NCI-H345 treated with DMSO at 0.1 percent for 48 hours (cell line): Measurements from ENCODE around the gene ARHGEF16.

Experiments
- DNase-seq: peaks from one replicate; lab custom pipeline; 2025; ENCODE audit not compliant: unreplicated experiment; lab: John Stamatoyannopoulos, UW

The ARHGEF16 gene

DNA sequence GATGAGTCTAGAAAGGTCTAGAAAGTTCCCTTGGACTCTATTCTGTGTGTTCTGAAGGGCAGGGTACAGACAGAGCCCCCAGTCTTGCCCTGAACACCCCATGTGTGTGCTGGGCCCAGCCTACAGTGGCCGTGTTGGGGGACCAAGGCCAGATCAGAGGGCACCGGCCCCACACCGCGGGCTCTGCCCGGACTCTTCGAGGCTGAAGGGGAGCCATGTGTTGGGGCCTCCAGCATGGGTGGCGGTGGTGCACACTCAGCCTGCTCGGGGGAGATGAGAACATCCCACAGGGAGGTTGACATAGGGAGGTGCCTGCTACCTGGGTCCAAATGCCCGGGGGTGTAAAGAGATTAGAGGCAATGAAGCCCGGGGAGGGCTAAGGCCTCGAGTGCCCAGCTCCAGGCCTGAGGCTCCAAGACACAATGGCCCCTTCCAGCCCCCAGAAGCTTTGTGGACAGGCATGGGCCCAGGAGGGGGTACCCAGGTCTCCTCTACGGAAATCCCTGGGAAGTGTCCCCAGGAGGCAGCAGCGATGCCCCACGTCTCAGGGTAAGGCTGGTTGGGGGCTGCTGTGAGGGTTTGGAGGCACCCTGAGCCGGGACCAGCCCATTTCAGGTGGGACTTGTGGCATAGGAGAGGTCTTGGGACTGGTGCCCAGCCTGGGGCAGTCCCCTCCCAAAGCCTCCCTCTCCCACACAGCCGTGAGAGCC is 12.1 kb downstream of the ARHGEF16 start:
- no peak for DNase-seq

DNA sequence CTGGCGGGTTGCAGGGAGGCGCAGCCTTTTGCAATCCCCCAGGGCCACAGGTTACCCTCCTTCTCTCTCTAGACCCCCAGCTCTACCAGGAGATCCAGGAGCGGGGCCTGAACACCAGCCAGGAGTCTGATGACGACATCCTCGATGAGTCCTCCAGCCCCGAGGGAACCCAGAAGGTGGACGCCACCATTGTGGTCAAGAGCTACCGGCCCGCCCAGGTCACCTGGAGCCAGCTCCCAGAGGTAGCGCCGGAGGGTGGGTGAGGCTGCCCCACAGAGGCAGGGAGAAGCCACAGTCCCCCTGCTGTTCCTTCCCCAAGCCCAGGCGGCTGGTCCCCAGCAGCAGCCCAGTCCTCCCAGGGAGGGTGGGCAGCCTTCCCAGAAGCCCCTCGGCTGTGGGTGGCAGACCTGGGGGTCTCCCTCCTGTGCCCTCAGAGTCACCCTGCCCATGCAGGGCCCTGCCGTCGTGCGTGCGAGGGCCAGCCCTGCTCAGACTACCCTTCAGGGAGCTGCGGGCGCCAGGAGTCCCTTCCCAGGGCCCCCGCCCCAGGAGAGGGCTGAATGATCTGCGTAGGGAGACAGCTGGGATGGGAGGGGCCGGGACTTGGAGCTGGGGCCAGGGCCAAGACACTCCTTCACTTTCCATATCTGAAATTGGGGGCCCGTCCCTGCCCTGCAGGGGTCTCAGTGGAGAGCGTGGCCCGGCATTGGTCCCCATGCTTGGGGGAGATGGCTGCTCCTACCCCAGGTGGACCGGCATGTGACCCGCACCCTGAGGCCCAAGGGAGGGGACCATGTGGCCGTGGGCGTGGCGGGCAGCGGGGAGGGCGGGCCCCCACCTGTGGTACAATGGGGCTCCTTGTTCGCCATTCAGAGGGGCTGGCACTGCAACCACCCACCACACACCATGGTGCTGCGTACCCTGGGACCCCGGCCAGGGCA is 12.9 kb downstream of the ARHGEF16 start:
- DNase-seq, result no peak

DNA sequence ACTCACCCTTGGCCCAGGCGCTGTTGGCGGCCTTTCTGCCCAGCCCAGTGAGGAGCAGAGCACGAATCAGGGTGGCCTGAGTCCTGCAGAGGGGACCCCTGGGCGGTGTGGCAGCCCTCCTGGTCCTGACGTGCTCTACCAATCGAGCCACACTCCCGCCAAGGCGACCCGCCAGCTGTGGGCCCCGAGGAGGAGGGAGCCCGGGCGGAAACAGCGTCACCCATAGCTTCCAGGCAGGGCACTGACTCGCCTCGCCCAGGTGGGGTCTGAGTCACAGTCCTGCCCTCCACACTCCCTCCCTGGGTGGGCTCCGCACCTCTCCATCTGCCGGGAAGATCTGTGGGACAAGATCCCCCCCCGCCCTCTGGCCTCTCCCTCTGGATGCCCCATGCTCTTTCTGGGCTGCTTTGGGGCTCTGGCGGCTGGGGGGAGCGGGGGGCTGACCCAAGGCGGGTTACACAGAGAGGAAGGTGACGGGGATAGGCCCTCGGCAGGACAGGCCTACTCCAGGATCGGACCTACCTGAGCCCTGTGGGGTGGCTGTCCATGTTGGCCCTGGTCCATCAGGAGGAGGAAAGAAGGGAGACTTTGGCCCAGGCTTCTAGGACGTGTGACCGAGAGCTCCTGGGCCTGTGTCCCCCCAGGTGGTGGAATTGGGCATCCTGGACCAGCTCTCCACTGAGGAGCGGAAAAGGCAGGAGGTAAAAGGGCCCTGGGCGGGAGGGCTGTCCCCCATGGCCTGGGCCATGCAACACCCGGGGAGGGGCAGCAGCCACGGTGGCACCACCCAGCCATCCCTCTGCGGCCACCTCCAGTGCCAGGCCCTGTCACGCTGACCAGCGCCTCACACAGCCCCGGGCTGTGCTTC is 14.0 kb downstream of the ARHGEF16 start:
- DNase-seq, result no peak

DNA sequence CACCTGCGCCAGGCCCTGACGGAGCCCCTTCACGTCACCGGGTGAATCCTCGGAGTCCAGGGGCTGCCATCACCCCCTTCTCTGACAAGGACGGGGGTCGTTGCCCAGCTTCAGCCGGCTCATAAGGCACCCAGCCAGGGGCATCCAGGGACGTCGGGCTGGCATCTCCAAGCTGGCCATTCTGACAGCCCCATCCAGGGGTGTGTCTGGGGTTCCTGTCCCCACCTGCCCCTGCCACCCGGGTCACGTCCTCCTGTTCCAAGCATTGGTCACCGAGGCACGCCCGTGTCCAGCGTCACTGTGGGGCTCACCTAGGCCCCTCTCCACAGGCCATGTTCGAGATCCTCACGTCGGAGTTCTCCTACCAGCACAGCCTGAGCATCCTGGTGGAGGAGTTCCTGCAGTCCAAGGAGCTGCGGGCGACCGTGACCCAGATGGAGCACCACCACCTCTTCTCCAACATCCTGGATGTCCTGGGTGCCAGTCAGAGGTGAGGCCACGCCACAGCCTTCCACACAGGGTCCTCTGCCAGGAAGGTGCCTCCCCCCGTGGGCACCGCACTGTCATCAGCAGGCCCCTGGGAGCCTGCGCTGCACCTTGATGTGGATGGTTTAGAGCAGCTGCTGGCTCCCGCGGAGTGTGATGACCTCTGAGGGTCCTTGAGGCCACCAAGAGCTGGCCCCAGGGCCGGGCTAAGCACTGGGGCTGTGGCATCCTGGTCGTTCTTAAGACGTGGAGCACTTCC is 14.8 kb downstream of the ARHGEF16 start:
- DNase-seq, result no peak

DNA sequence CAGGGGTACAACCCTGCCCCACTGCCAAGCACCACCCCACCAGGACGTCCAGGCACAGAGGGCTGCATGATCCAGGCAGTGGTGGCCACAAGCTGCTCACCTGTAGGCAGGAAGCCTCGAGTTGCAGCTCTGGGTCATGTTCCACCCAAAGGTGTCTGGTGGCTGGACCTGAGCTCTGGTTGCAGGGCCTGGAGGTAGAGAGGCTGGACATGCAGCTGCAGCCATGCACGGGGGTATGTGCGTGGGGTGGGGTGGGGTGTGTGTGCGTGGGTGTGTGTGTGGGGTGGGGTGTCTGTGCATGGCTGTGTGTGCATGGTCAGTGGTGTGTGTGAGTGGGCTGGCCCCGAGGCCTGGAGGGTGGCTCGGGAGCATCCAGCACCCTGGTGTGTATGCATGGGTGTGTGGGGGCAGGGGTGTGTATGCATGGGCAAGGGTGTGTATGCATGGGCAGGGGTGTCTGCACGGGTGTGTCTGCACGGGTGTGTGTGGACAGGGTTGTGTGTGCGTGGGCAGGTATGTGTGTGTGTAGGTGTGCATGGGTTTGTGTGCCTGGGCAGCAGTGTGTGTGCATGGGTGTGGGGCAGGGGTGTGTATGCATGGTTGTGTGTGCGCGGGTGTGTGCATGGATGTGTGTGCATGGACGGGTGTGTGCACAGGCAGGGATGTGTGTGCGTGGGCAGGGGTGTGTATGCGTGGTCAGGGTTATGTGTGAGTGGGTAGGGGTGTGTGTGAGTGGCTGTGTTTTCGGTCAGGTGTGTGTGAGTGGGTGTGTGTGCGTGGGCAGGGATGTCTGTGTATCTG is 15.6 kb downstream of the ARHGEF16 start:
- no peak for DNase-seq

DNA sequence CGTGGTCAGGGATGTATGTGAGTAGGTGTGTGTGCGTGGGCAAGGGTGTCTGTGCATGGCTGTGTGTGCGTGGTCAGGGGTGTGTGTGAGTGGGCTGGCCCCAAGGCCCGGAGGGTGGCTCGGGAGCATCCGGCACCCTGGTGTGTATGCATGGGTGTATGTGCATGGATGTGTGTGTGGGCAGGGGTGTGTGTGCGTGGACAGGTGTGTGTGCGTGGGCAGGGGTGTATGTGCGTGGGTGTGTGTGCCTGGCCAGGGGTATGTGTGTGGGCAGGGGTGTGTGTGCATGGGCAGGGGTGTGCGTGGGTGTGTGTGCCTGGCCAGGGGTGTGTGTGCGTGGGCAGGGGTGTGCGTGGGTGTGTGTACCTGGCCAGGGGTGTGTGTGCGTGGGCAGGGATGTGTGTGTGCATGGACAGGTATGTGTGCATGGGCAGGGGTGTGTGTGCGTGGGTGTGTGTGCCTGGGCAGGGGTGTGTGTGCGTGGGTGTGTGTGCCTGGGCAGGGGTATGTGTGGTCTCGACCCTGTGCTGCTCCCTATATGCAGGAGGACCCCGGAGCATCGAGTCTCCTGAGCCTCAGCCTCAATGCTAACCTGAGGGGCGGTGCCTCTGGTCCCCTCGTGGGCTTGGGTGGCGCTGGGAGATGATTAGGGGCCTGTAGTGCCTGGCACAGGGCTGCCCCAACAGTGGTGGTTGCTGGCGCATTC is 16.3 kb downstream of the ARHGEF16 start:
- no peak for DNase-seq

DNA sequence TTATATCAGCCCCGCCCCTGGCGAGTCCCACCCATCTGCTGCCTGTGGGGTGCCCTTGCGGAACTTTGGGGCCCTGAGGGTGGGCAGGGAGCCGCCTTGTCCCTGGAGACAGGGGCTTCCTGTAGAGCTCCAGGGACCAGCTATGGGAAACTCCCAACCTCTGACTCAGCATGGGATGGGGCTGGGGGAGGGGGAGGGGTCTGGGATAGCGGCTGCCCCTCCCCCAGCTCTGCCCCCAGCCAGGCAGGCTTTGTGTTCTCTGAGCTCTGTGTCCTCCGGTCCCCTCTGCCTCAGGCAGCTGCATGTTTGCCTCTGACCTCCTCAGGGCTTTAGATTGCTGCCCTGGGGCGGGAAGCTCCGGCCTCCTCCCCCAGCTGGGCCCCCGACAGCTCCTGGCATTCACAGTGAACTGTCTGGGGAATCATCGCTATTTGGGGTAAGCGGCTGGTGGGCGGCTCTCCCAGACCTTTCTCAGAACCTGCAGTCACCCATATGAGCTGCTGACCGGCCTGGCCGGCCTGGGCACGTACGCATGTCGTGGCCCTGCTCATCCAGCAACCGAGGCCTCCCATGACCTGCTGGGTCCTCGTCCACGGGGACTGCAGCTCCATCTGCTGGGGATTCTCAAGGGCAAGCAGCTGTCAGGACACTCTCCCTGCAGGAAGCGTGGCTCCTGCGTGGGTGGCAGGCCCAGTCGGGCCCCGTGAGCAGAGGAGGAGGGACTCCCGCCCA is 17.1 kb downstream of the ARHGEF16 start:
- DNase-seq, result no peak

DNA sequence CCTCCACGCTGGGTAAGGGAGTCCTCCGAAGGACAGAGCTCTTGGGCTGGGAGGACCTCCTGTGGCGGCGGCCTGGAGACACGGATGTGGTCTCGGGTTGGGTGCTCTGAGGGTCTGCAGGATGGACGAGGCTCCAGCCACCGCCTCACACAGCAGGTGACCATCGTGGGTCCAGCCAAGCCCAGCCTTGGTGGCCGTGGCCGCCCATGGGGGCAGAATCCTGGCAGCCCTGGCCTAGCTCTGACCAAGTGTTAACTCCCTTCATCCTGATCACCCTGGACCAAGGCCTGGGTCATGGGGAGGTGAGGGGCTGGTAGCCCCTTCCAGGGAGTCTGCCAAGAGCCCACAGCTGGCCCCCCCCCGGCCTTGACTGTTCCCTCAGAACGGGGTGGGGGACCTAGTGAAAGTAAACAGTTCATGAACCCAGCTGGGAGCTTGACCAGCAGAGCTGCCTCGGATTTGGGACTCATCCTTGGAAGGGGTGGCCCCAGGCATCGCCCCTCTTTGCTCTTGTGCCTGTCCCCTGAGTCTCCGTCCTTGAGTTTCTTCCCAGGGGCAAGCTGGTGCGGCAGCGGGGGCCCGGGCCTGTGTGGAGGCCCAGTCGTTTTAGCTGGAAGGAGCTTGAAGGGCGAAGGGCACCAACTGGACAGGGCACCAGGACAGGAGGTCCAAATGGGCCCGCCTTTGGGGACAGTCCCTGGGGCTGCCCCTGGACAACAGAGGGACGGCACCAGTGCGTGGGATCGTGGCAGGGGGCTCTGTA is 17.8 kb downstream of the ARHGEF16 start:
- no peak for DNase-seq

- no peak for DNase-seq
Observed at GRCh38 chr1:3472906-3473305, 18.4 kb downstream of the ARHGEF16 start.

GRCh38 chr1:3473381-3473844 is 18.9 kb downstream of the ARHGEF16 start:
- DNase-seq, result no peak

DNA sequence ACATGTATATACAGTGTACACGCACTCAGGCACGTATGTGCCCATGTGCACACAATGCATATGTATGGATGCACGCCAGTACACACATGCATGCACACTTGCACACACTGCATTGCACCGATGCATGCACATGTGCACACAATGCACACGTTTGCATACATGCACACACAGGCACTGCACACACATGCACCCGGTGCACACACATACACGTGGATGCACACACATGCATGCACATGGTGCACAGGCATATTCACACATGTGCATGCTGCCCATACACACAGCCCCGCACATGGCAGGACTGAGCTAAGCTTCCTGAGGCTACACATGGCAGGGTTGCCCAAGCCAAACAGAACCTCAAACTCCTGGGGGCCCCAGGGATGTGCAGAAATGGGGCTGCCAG is 19.6 kb downstream of the ARHGEF16 start:
- no peak for DNase-seq

- no peak for DNase-seq
Observed at GRCh38 chr1:3474421-3474820, 20.0 kb downstream of the ARHGEF16 start.

GRCh38 chr1:3475839-3476573 is 21.5 kb downstream of the ARHGEF16 start:
- DNase-seq, result no peak

DNA sequence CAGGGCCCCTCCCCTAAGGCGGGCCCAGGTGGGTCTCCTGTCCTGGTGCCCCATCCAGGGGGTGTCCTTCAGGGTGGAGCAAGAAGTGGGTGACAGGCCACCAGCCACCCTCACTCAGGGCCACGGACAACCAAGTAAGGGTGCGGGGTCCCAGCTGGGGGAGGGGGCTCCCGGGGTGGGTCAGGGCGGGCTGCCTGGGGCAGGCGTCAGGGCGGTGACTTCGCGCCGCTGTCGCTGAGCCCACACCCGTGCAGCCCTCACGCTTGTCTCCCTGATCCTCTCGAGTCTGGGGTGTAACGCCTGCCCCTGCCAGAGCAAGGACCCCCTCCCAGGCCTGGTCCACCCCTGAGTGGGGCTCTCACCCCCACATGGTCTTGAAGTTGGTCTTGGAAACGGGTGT is 22.2 kb downstream of the ARHGEF16 start:
- DNase-seq, result no peak

DNA sequence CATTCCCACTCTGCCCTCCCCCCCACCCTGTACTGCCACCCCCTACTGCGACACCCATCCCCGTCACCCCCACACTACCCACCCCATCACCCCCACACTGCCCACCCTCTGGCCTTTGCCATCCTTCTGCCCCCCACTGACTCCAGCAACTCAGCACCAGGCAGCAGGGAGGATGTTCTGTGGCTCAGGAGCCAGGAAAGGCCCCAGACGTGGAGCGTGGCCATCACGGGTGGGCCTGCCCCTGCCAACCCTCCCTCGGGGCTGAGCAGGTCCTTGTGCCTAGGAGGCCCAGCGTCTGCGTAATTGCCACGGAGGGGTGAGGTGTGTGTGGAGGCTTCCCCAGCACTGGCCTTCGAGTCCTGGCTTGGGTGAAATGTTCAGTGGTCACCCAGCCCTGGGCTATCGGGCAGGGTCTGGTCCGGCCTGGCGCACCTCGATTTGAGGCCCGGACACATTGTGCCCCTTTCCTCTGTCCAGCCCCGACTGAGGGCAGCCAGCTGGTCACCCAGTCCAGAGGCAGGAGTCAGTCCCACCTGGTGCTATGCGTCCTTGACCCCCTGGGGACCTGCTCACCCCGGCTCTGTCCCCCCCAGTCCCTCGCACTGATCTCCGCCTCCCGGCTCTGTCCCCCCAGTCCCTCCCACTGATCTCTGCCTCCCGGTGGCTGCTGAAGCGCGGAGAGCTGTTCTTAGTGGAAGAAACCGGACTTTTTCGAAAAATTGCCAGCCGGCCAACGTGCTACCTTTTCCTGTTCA is 23.0 kb downstream of the ARHGEF16 start:
- no peak for DNase-seq

- no peak for DNase-seq
Observed at GRCh38 chr1:3478187-3478586, 23.7 kb downstream of the ARHGEF16 start.
